Heart right ventricle (tissue), 16 donors: Measurements from ENCODE around the gene CPNE5. TPM values are rescaled to one million over a fixed set of nuclear protein-coding genes. Genes with fewer than 3 reads are reported as not detected.

Experiments
- ATAC-seq, 8 donors: fragments of 200-7000 bp; cut with Tn5 transposase; one replicate each; pipeline ENCODE4 v1.9.1; 2020; ENCODE audit warnings: mild to moderate bottlenecking in 8 of 8, moderate library complexity in 8 of 8, moderate number of reproducible peaks in 1 of 8
- DNase-seq, 2 donors: peaks; one replicate each; pipeline ENCODE4 v3.0.0-alpha.2; 2020
- H3K27ac ChIP-seq, 10 donors: fragments of 200-600 bp; sonication (generic) in 2 of 10; one replicate each; pipeline versions ENCODE4 v1.5.0 to v1.8.0; 2020 to 2022; ENCODE audit warnings: mild to moderate bottlenecking in 3 of 10
- H3K27me3 ChIP-seq, 7 donors: fragments of 200-600 bp; one replicate each; pipeline ENCODE4 v1.8.0; 2021 to 2022; ENCODE audit warnings: mild to moderate bottlenecking in 2 of 7
- H3K36me3 ChIP-seq, 9 donors: fragments of 200-600 bp; sonication (generic) in 1 of 9; one replicate each; pipeline versions ENCODE4 v1.5.0 to v1.8.0; 2020 to 2022; ENCODE audit warnings: mild to moderate bottlenecking in 2 of 9
- H3K4me1 ChIP-seq, 9 donors: fragments of 200-600 bp; sonication (generic) in 1 of 9; one replicate each; pipeline versions ENCODE4 v1.5.0 to v1.8.0; 2020 to 2022; ENCODE audit warnings: mild to moderate bottlenecking in 4 of 9
- H3K4me3 ChIP-seq, 10 donors: fragments of 200-600 bp; sonication (generic) in 2 of 10; one replicate each; pipeline versions ENCODE4 v1.5.0 to v1.8.0; 2020 to 2022; ENCODE audit warnings: mild to moderate bottlenecking in 7 of 10, moderate library complexity in 2 of 10
- H3K9me3 ChIP-seq, 11 donors: fragments of 200-600 bp in 10 of 11; sonication (generic) in 2 of 11; one replicate each; pipeline versions ENCODE4 v1.5.0 to v1.8.0; 2013 to 2022; ENCODE audit warnings: mild to moderate bottlenecking in 2 of 11, control low read depth in 1 of 11, moderate library complexity in 1 of 11
- CTCF ChIP-seq, 9 donors: fragments of 200-600 bp; sonication (generic) in 2 of 9; IDR thresholded peaks; one replicate each; pipeline versions ENCODE4 v1.5.0 to v1.8.0; 2021 to 2022; ENCODE audit warnings: antibody characterized with exemption in 9 of 9, mild to moderate bottlenecking in 5 of 9, moderate library complexity in 1 of 9
- WGBS, 2 donors: extraction: QIAGEN DNeasy Blood & Tissue Kit; methylation state at CpG; one replicate each; pipeline ENCODE4 v1.1.7; 2013; ENCODE audit warnings: inconsistent platforms in 1 of 2; 5-methylcytosine and 5-hydroxymethylcytosine counted together
- intact Hi-C, 10 donors: fragments of 100-400 bp; cut with DNase I; formaldehyde crosslinking; loops; one replicate each; pipeline versions ENCODE4 v1.11.1 to v1.14.2; 2022
- polyA plus RNA-seq, 2 donors: library from polyadenylated mRNA; stranded (reverse); fragments of 200-250 nt; gene quantifications; one replicate each; pipeline ENCODE4 v1.2.3, GENCODE V29; 2013
- total RNA-seq, 10 donors: library from RNA; stranded (reverse); fragmentation: NEBNext Ultra II Directional in 3 of 10; extraction: Animal tissue kit (Norgen Biotek cat#: 25700) in 3 of 10; gene quantifications; one replicate each; pipeline versions ENCODE4 v1.2.1 to v1.2.4, GENCODE V29; 2021 to 2023
- donor health status: Arrhythmogenic right ventricular cardiomyopathy.
- donor health status: ischemic (EF 13 %, LVEDD 7.1; RV severe dilation, severe dysfunction).
- donor health status: healthy with polysubstance abuse.
- donor health status: DM: no; HTN: yes; CAD: no.
- donor health status: DM: no; HTN: no; CAD: no.
- donor health status: ischemic (EF 25% LVEDD 6.9; RV normal size, moderate dysfunction).
- donor health status: ischemic (EF 25% LVEDD 5.7; RV mildly dilated, moderate dysfunction).
- donor health status: healthy.
- donor health status: DM: yes; HTN: yes; CAD: no.
- donor health status: Ischemic cardiomyopathy.
- donor health status: ischemic (EF 35%, LVEDD 5.7; RV mildly dilated, moderate dysfunction).
- donor health status: nonischemic (EF 11% LVEDD 7.7; RV severe dilation, severe dysfunction).
- donor health status: DM: yes; HTN: yes; CAD: no.
- donor health status: PGD.
- donor health status: ischemic (EF 29% LVEDD 5.4; RV normal size, mild dysfunction).
- donor health status: nonischemic (EF 23%, LVEDD 6.1; RV moderate dilation, normal function).

The CPNE5 gene
- total and polyA plus RNA-seq, 12 donors = 2.8 to 98.2 (median 24.4) TPM

- peaks cover 5 to 80% (median 75%) of the 10 kb centered on the region in 9 donors for H3K4me1 ChIP-seq
- 51 to 53% methylated on average over 4 of the region's 4 CpGs for WGBS, 2 donors
- DNase-seq = no peak
Observed at GRCh38 chr6:36851626-36852025, 12.4 kb upstream of the CPNE5 start.

GRCh38 chr6:36851149-36851614 is 11.9 kb upstream of the CPNE5 start:
- WGBS, 2 donors = 29 to 30% methylated on average over 3 of the region's 3 CpGs
- peaks cover 0 to 20% (median 5%) of the 10 kb centered on the region in 9 donors for H3K36me3 ChIP-seq
- H3K4me3 ChIP-seq = no peak overlapping the region
- DNase-seq (peak in 1 of 2 donors; percentile 71), ATAC-seq (peak; percentile 0 to 36 (median 20))
- peak; percentile 59 to 88 (median 81) for TF ChIP-seq CTCF (IDR thresholded peaks at IDR 0.05)
- peaks cover 5 to 76% (median 72%) of the 10 kb centered on the region in 9 donors for H3K4me1 ChIP-seq
- H3K9me3 ChIP-seq = peaks cover 0 to 6% (median 0%) of the 10 kb centered on the region in 11 donors
- H3K27me3 ChIP-seq = no peaks in the 10 kb centered on the region
- intact Hi-C loops = loop anchor here in 9 of 10 donors (1.0 to 10.0 kb wide), 5 partner anchors 84 to 236 kb away; no protein-coding TSS in a partner anchor
- H3K27ac ChIP-seq = peak overlapping the region in 9 of 10 donors; percentile 43 to 86 (median 80)

More at GRCh38 chr6:36851626-36852025, 12.4 kb upstream of the CPNE5 start:
- intact Hi-C loops = loop anchor here (1.0 to 10.0 kb wide), 5 partner anchors 84 to 237 kb away; no protein-coding TSS in a partner anchor
- no peak for ATAC-seq
- no peak for TF ChIP-seq CTCF (IDR thresholded peaks at IDR 0.05)
- H3K27me3 ChIP-seq = no peaks in the 10 kb centered on the region
- peaks cover 0 to 6% (median 0%) of the 10 kb centered on the region in 11 donors for H3K9me3 ChIP-seq
- H3K36me3 ChIP-seq = peaks cover 0 to 23% (median 5%) of the 10 kb centered on the region in 9 donors
- H3K27ac ChIP-seq = peak overlapping the region in 8 of 10 donors; percentile 34 to 85 (median 78)
- H3K4me3 ChIP-seq = no peak overlapping the region

GRCh38 chr6:36850021-36850420 is 10.8 kb upstream of the CPNE5 start:
- ATAC-seq = peak in 2 of 8 donors; percentile 9 to 25
- no peak for DNase-seq
- 76 to 79% methylated on average over 9 of the region's 9 CpGs for WGBS, 2 donors
- TF ChIP-seq CTCF (IDR thresholded peaks at IDR 0.05) = no peak
- peak overlapping the region; percentile 43 to 89 (median 82) for H3K27ac ChIP-seq
- H3K27me3 ChIP-seq = no peaks in the 10 kb centered on the region
- no peak overlapping the region for H3K4me3 ChIP-seq
- peaks cover 0 to 10% (median 1%) of the 10 kb centered on the region in 9 donors for H3K36me3 ChIP-seq
- H3K9me3 ChIP-seq = peaks cover 0 to 6% (median 0%) of the 10 kb centered on the region in 11 donors
- intact Hi-C loops = loop anchor here in 6 of 10 donors (2.0 to 10.0 kb wide), 4 partner anchors 83 to 235 kb away; no protein-coding TSS in a partner anchor
- peaks cover 5 to 70% (median 65%) of the 10 kb centered on the region in 9 donors for H3K4me1 ChIP-seq

- Histone ChIP-seq H3K36me3 (no peaks in the 10 kb centered on the region), H3K27ac (peak overlapping the region; percentile 74 to 89 (median 84)), H3K27me3 (no peaks in the 10 kb centered on the region), H3K9me3 (peaks cover 0 to 6% (median 0%) of the 10 kb centered on the region in 11 donors), H3K4me3 (peak overlapping the region in 8 of 10 donors; percentile 6 to 43 (median 21)), H3K4me1 (peaks cover 4 to 77% (median 57%) of the 10 kb centered on the region in 9 donors)
- no peak for TF ChIP-seq CTCF (IDR thresholded peaks at IDR 0.05)
- peak; percentile 29 to 76 (median 68) for ATAC-seq
- WGBS, 2 donors = 17 to 23% methylated on average over 26 of the region's 26 CpGs
- peak; percentile 67 for DNase-seq
- intact Hi-C loops = loop anchor here in 1 of 10 donors (2.0 kb wide), 1 partner anchor 80 kb away; no protein-coding TSS in a partner anchor
Observed at GRCh38 chr6:36848658-36849441, 9.6 kb upstream of the CPNE5 start.
